Activated T-cell treated with anti-CD3 and anti-CD28 coated beads, Interleukin-2, amount 50 U/mL, for 72 hours (primary cell): ENCODE results near the gene MDM4. TPM values are rescaled to one million over a fixed set of nuclear protein-coding genes. Genes with fewer than 3 reads are reported as not detected.

Experiments used
- ATAC-seq, 2 donors: fragments of 150-1000 bp; cut with Tn5 transposase; replicated peaks in 1 of 2; 2 replicates each; pipeline ENCODE4 v1.10.0; 2021; ENCODE audit warnings: moderate library complexity in 2 of 2, mild to moderate bottlenecking in 1 of 2
- DNase-seq, 2 donors: peaks; one replicate each; pipeline ENCODE4 v3.0.0; 2021 to 2022; ENCODE audit warnings: mixed read lengths in 1 of 2
- H3K27ac Mint-ChIP-seq: one replicate; pipeline ENCODE4 v1.8.0; 2022; ENCODE audit warnings: mild to moderate bottlenecking, moderate library complexity, mixed read lengths
- H3K27me3 Mint-ChIP-seq: one replicate; pipeline ENCODE4 v1.8.0; 2022; ENCODE audit warnings: low read depth, mixed read lengths
- H3K36me3 Mint-ChIP-seq, 2 donors: one replicate each; pipeline ENCODE4 v1.8.0; 2022; ENCODE audit warnings: mixed read lengths in 2 of 2, mild to moderate bottlenecking in 1 of 2; ENCODE audit not compliant: insufficient read depth in 2 of 2
- H3K4me1 Mint-ChIP-seq: one replicate; pipeline ENCODE4 v1.8.0; 2022; ENCODE audit warnings: low read depth, mixed read lengths
- H3K4me3 Mint-ChIP-seq, 2 donors: one replicate each; pipeline ENCODE4 v1.8.0; 2022; ENCODE audit warnings: mild to moderate bottlenecking in 2 of 2, mixed read lengths in 2 of 2, moderate library complexity in 2 of 2
- H3K9me3 Mint-ChIP-seq, 2 donors: one replicate each; pipeline ENCODE4 v1.8.0; 2022; ENCODE audit warnings: mixed read lengths in 2 of 2
- total RNA-seq, 2 donors: library from RNA; stranded (reverse); gene quantifications; one replicate each; pipeline ENCODE4 v1.2.3, GENCODE V29; 2022

MDM4 gene
- total RNA-seq, 2 donors from 2014 or later = 147 to 153 TPM

DNA sequence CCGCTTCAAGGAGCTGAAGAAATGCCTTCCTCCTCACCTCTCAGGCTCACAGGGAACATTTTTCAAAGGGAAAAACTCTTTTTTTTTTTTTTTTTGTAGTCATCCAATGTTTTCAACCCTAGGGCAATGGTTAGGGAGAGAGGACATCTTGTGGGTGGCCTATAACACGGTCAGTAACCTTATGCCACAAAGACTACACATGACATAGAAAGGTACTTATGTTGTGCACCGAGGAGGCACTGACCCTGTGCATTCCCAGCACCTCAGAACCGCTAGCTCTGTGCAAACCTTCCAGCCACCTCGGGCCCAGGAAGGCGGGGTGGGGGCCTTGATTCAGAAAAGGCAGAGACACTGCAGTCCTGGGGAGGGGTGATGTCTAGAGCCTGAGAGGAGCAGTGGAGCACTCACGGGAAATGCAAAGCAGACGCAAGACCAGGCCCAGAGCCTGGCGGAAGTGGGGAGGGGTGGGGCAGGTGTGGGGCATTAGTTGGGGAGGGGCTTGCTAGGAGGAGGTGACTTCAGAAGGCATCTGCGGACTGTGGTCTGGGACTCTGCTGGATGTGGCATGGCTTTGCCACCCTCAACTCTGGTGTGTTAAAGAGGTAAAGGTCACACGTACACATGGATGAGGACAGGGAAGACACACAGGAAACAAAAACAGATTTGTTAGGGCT is 68.6 kb downstream of the MDM4 start:
- H3K9me3 Mint-ChIP-seq = no peaks in the 10 kb centered on the region
- peaks cover 7% of the 10 kb centered on the region for H3K4me1 Mint-ChIP-seq
- H3K4me3 Mint-ChIP-seq = no peak overlapping the region
- ATAC-seq = peak; percentile 56
- H3K27ac Mint-ChIP-seq = no peak overlapping the region
- DNase-seq = no peak
- no peaks in the 10 kb centered on the region for H3K27me3 Mint-ChIP-seq
- peaks cover 0 to 2% of the 10 kb centered on the region in 2 donors for H3K36me3 Mint-ChIP-seq

DNA sequence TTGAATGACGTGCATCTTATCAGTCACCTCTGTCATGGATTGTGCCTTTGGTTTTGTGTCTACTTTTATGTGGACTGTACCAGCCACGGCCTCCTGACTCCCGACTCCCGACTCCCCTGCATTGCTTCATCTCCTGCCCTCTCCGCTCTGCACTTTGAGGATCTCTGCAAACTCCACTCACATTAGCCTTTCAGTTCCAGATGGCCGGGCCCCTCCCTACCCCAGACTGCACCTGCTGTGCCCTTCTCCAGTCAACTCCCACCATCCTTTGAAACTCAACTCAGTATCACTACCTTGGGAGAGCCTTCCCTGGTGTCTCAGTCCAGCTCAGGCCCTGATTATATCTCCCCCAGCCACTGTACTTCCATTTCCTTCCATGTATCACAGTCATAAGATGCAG is 71.4 kb downstream of the MDM4 start:
- no peaks in the 10 kb centered on the region for H3K4me1 Mint-ChIP-seq
- ATAC-seq (no peak), DNase-seq (no peak)
- no peak overlapping the region for H3K4me3 Mint-ChIP-seq
- no peaks in the 10 kb centered on the region for H3K27me3 Mint-ChIP-seq
- H3K27ac Mint-ChIP-seq = no peak overlapping the region
- no peaks in the 10 kb centered on the region for H3K36me3 Mint-ChIP-seq
- no peaks in the 10 kb centered on the region for H3K9me3 Mint-ChIP-seq

DNA sequence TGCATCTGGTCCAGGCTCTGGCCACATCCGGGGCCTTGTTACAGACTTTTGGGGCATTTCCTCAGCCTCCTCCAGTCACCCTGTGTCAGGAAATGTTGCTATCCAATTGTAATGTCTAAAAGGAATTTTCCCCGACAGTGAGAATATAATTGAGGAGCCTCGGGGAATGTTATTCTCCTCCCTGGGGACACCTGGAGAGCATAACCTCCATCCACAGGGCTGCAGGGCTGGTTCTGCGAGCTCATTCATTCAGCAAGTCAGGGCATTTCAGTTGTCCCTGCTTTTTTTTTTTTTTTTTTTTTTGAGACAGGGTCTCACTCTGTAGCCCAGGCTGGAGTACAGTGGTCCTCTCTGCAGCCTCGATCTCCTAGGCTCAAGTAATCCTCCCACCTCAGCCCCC is 72.6 kb downstream of the MDM4 start:
- ATAC-seq (no peak), DNase-seq (no peak)
- H3K4me3 Mint-ChIP-seq = no peak overlapping the region
- H3K36me3 Mint-ChIP-seq = no peaks in the 10 kb centered on the region
- H3K27me3 Mint-ChIP-seq = no peaks in the 10 kb centered on the region
- H3K4me1 Mint-ChIP-seq = no peaks in the 10 kb centered on the region
- no peak overlapping the region for H3K27ac Mint-ChIP-seq
- H3K9me3 Mint-ChIP-seq = no peaks in the 10 kb centered on the region

DNA sequence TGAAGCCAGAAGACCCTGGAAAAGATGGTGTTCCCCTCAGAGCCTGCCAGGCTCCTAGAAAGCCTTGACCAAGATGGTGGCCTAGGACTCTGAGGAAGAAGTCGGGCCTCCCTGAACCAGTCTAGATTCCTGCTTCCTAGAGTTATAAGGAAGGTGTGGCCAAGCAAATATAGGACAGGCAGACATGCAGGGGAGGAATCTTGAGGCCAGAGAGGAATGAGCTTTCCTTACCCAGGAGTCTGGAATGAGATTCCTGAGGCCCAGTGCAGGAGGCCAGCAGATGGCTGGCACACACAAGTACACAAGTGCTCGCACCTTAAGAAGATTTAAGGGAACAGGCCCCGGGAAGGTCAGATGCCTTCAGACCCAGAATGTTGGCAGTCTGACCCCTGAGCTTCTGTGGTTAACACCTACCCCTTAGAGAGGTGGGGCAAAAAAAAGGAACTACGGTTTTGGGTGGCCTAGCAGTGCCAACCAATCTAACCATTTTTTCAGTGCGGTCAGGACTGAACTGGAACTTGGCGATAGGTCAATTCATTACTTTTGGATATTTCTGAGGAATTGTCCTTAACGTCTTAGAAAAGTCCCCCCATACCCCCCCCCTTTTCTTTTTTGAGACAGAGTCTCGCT is 73.3 kb downstream of the MDM4 start:
- H3K36me3 Mint-ChIP-seq = no peaks in the 10 kb centered on the region
- no peak overlapping the region for H3K4me3 Mint-ChIP-seq
- no peaks in the 10 kb centered on the region for H3K4me1 Mint-ChIP-seq

DNA sequence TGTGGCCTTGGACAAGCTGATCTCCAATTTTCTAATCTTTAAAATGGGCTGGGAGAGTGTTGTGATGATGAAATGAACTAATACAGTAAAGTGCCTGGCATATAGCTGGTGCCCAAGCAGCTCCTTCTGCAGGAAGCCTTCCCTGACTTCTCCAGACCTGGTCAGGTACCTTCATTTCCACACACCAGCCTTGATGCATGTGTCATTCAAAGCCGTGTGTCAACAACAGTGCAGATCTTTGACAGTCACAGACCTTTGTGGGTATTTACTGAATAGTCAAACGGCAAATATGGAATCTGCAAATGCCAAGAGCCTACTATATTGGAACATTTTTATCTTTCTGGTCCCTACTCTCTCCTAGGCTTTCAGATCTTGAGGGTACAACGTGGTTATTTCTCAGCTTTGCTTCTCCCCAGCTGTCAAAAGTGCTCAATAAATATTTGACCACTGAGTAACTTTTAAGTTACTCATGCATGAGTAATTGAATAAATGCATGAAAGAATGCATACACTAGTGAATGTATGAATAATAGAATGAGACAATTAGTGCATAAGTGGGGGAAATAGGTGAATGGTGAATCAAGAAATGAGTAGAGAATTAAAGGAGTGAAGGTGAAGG is 75.4 kb downstream of the MDM4 start:
- no peaks in the 10 kb centered on the region for H3K4me1 Mint-ChIP-seq
- no peak overlapping the region for H3K27ac Mint-ChIP-seq
- DNase-seq = no peak
- H3K9me3 Mint-ChIP-seq = no peaks in the 10 kb centered on the region
- ATAC-seq = no peak
- no peak overlapping the region for H3K4me3 Mint-ChIP-seq
- H3K36me3 Mint-ChIP-seq = no peaks in the 10 kb centered on the region
- H3K27me3 Mint-ChIP-seq = no peaks in the 10 kb centered on the region

More for the DNA sequence above, 73.3 kb downstream of the MDM4 start:
- no peaks in the 10 kb centered on the region for H3K27me3 Mint-ChIP-seq
- H3K9me3 Mint-ChIP-seq = no peaks in the 10 kb centered on the region
- no peak for DNase-seq
- no peak overlapping the region for H3K27ac Mint-ChIP-seq
- no peak for ATAC-seq

DNA sequence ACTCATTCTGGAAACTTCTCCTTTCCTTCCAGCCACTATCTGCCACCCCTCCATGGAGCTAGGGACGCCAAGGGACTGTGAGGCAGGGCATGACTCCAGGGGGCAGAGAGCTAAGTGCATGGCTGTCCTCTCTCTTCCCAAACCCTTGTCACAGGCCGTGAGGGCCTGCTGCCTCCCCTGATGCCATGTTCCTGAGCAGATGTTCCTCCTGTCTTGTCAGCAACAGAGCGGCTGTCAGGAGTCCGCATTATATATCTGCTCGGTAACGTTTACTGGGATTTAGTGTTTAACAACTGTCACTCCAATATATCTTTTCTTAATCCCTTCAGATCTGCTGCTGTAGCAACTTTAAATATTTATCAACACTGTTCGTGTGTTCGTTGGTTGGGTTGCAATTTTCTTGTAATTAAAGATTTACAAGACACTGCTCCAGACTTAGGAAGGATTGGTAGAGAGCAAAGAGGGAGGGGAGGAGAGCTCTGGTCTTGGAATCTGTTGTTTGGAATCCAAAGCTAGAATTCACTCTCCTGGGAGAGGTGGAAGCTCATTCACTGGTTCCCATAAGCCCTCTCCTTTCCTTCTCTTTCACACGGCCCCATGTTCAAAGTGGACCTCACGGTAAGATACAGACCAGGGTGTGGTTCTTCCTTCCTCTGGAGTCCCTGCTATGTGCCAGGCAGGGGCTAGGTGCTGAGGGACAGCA is 76.2 kb downstream of the MDM4 start:
- Mint-ChIP-seq H3K4me1 (no peaks in the 10 kb centered on the region), H3K4me3 (no peak overlapping the region), H3K36me3 (peaks cover 0 to 2% of the 10 kb centered on the region in 2 donors), H3K9me3 (no peaks in the 10 kb centered on the region), H3K27ac (no peak overlapping the region), H3K27me3 (no peaks in the 10 kb centered on the region)
- no peak for ATAC-seq
- no peak for DNase-seq

DNA sequence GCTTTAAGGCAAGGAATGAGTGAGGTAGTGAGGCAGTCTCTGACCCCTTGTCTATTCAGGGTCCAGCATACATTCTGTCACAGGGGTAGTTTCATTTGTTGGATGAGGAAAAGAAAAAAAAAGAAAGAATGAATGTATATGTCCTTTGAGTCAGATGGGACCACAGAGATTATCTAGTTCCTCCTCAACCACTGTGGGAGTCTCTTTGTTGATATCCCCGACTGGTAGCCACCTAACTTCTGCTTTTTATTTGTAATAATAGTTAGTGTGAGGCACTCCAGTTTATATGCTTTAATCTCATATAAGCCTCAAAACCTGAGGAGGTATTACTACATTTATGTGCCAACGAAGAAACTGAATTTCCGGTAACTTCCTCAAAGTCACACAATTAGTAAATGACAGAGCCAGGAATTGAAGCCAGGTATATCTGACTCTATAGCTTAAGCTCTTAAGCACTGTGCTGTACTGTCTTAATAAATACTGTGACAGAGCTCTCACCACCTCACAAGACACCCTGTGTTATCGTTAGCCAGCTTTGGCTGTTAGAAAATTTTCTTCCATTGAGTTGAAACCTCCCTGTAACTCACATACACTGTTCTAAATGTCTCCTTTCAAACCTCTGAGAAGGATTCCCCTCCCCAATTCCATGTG is 82.2 kb downstream of the MDM4 start:
- Mint-ChIP-seq H3K4me3 (no peak overlapping the region), H3K36me3 (peaks cover 0 to 2% of the 10 kb centered on the region in 2 donors), H3K27ac (no peak overlapping the region), H3K27me3 (no peaks in the 10 kb centered on the region), H3K4me1 (no peaks in the 10 kb centered on the region), H3K9me3 (no peaks in the 10 kb centered on the region)
- DNase-seq = no peak
- no peak for ATAC-seq

DNA sequence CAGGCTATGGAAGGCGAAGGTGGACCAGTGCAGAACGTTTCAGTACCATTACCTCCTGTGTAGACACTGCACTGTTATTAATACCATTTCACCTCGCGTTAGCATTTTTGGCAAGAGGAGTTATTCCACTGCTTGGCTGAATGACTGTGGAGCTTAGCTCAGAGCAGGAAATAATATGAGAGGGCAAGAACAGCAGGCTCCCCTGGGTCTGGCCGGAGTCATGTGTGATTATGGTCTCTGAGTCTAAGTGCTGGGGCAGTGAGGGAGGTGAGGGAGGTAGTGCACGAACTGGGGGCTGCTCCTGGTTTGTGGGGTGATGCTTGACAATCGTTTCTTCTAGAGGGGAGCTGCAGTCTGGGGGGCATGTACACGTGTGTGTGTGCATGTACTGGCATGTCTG is 82.9 kb downstream of the MDM4 start:
- DNase-seq (no peak), ATAC-seq (no peak)
- H3K27me3 Mint-ChIP-seq = no peaks in the 10 kb centered on the region
- H3K36me3 Mint-ChIP-seq = peaks cover 0 to 2% of the 10 kb centered on the region in 2 donors
- no peak overlapping the region for H3K27ac Mint-ChIP-seq
- H3K4me1 Mint-ChIP-seq = no peaks in the 10 kb centered on the region
- no peak overlapping the region for H3K4me3 Mint-ChIP-seq
- H3K9me3 Mint-ChIP-seq = no peaks in the 10 kb centered on the region

DNA sequence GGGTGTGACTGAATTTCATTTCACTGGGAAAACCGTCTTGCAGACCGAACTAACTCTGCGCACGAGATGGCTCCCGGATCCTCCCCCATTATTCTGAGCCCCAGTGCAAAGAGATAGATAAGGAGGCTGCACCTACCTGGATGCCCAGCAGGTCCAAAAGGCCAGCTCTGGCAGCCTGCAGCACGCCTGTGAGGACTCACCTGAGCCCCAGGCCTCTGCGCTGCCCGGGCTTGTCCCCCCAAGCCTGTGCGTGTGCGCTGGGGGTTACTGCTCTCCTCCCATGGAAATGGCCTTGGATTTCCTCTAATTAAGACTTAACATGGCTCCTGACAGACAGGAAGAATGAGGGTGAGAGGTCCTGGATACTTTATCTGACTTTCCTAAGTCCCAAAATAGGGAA is 83.4 kb downstream of the MDM4 start:
- no peak overlapping the region for H3K27ac Mint-ChIP-seq

DNA sequence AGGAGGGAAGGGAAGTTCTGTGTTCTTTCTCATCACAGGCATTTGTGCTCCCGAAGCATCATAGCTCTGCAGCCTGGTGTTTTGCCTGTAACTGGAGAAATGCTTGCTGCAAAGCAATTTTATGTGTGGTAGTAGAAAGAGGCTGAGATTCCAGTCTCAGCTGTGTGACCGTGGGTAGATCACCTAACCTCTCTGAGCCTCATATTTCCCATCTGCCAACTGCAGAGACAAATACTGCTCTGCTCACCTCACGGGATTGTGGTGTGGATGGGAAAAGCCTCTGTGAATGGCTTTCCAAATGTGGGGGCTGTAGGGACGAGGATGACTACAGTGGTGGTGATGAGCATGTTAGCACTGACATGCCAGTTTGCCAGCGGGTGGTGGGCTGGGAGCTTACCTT is 84.0 kb downstream of the MDM4 start:
- Mint-ChIP-seq H3K4me1 (no peaks in the 10 kb centered on the region), H3K4me3 (no peak overlapping the region), H3K9me3 (no peaks in the 10 kb centered on the region), H3K36me3 (peaks cover 0 to 2% of the 10 kb centered on the region in 2 donors), H3K27ac (no peak overlapping the region), H3K27me3 (no peaks in the 10 kb centered on the region)
- ATAC-seq = no peak
- no peak for DNase-seq

More for the DNA sequence above, 83.4 kb downstream of the MDM4 start:
- H3K36me3 Mint-ChIP-seq = peaks cover 0 to 2% of the 10 kb centered on the region in 2 donors
- no peaks in the 10 kb centered on the region for H3K27me3 Mint-ChIP-seq
- ATAC-seq = no peak
- no peaks in the 10 kb centered on the region for H3K4me1 Mint-ChIP-seq
- DNase-seq = no peak
- no peak overlapping the region for H3K4me3 Mint-ChIP-seq
- no peaks in the 10 kb centered on the region for H3K9me3 Mint-ChIP-seq

DNA sequence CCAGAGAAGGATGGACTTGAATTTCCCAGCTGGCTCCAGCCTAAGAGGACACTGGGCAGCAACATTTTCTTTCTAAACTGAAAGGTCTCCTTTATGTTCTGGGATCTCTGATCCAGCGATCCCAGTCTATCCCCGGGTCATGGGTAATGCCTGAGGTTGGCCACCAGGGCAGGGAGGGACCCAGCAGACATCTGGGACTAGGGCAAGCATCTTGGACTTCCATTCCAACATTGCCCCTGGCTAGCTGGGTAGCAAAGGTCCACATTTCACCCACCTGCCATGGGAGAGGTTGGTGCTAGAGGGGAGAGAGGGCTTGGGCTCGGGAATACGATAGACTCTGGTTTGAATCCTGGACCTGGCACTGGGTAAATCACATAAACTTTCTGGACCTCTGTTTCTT is 84.8 kb downstream of the MDM4 start:
- no peak overlapping the region for H3K4me3 Mint-ChIP-seq
- H3K27ac Mint-ChIP-seq = no peak overlapping the region
- no peaks in the 10 kb centered on the region for H3K27me3 Mint-ChIP-seq
- no peaks in the 10 kb centered on the region for H3K9me3 Mint-ChIP-seq
- DNase-seq (no peak), ATAC-seq (no peak)
- H3K4me1 Mint-ChIP-seq = no peaks in the 10 kb centered on the region
- peaks cover 0 to 2% of the 10 kb centered on the region in 2 donors for H3K36me3 Mint-ChIP-seq

DNA sequence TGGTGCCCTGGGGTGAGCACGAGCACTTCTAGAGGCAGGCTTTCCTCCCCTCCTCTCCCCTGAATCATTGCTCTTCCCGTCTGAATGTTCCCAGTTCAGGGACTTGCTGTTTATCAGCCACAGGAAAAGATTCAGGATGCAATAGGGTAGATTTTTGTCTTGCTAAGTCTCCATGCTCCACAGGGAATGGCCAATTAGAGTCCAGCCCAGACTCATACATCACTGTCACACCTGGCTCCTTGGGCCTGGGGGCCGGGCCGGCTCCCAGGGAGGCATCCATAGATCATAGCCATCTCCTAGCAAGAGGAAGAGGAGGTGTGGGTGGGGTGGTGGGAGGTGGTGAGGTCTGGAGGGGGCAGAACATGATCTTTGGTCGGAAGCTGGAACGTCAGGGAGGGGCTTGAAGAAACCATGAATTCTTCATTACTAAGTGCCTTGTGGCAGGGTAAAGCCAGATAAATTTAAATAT is 85.9 kb downstream of the MDM4 start:
- DNase-seq (no peak), ATAC-seq (no peak)
- Mint-ChIP-seq H3K9me3 (no peaks in the 10 kb centered on the region), H3K4me3 (no peak overlapping the region), H3K27me3 (no peaks in the 10 kb centered on the region), H3K4me1 (no peaks in the 10 kb centered on the region), H3K27ac (no peak overlapping the region), H3K36me3 (no peaks in the 10 kb centered on the region)
